HG03469 (cell line): ENCODE results near the gene MARCHF3.
A peak's percentile ranks its signal among the peaks of the same experiment; 100 is the strongest.

Experiments used
- ATAC-seq: cut with Tn5 transposase; IDR thresholded peaks from one replicate; pipeline ENCODE4 v1.9.1; 2021; ENCODE audit warnings: mild to moderate bottlenecking, moderate library complexity, moderate number of reproducible peaks; ENCODE audit not compliant: unreplicated experiment

The MARCHF3 gene

DNA sequence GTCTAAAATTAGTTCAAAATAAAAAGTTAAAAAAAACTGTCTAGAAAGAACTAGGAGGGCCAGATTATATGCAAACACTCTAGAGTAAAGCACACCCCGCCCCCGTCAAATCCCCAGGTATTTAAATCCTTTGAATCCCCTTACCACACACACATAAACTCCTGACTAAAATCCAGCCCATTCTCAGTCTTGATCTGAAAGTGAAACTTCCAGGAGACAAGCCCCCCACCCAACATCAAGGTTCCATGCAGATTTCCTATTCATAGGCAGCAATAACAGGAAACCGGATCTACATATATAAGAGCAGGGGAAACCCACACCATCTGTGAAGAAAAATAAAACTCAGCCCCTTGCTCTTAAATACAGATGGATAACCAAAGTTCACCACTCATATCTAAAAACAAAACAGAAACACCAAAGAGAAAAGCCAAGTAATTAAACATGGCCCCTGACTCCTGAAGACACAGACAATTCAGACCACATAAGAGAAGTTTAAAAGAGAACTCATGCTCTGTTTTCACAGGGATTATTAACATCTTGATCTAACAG is 42.3 kb downstream of the MARCHF3 start:
- peak; percentile 95 for ATAC-seq

DNA sequence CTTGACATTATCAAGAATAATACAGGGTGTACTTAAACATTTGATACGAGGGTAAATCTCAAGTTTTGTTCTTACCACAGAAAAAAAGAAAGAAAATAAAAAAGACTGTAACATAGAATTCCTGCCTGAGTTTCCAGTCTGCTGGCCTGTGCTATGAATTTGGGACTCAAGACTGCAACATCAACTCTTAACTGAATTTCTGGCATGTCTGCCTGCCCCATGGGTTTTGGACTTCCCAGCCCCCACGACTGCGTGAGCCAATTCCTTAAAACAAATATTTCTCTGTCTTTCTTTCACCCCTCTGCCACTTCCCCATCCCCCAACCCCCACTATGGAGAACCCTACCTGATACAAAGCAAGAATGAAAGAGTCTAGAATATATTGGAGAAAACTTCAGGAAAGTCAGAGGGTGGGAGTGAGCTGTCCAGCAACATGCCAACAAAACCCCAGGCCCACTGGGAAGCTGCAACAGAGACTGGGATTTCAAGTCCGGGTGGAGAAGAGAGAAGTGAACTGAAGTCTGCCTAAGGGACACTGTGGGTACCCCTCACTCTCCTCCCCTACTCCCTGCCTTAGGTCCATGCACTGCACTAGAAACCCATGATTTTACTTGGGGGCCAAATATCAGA is 43.0 kb downstream of the MARCHF3 start:
- ATAC-seq = no peak

DNA sequence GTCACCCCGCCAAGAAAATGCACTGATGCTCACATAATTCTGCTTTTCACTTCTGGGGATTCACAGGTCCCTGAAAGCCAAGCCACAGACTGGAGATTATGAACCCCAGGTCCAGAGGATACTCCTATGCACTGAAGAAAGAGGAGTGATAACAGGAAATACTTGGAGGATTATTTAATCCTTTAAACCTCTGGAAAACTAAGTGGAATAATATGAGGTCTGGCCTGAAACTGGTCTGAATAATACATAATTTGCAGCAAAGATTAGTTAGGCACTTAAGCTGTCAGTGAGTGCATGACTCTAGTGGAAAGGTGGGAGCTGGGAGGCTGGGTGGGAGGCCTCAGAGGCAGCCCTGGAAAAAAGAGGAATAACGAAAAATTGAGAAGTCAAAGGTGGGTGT is 45.7 kb downstream of the MARCHF3 start:
- no peak for ATAC-seq

DNA sequence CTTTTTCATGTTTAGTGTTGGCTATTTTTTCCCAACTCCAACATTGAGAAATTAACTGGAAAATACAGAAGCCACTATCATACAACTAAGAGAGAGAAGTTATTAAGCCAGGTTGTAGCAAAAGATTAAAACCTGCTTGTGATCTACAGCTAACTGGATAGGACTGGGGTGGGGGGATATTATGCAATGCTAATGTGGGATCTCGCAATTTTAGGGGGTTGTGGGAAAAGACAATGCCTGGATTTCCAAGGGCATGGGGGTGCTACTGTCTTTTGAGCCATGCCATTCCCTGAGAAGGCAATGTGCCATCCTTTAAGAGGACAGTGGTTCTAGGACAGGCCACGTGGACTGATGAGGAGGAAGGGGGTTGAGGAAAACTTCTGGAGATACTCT is 46.5 kb downstream of the MARCHF3 start:
- no peak for ATAC-seq

DNA sequence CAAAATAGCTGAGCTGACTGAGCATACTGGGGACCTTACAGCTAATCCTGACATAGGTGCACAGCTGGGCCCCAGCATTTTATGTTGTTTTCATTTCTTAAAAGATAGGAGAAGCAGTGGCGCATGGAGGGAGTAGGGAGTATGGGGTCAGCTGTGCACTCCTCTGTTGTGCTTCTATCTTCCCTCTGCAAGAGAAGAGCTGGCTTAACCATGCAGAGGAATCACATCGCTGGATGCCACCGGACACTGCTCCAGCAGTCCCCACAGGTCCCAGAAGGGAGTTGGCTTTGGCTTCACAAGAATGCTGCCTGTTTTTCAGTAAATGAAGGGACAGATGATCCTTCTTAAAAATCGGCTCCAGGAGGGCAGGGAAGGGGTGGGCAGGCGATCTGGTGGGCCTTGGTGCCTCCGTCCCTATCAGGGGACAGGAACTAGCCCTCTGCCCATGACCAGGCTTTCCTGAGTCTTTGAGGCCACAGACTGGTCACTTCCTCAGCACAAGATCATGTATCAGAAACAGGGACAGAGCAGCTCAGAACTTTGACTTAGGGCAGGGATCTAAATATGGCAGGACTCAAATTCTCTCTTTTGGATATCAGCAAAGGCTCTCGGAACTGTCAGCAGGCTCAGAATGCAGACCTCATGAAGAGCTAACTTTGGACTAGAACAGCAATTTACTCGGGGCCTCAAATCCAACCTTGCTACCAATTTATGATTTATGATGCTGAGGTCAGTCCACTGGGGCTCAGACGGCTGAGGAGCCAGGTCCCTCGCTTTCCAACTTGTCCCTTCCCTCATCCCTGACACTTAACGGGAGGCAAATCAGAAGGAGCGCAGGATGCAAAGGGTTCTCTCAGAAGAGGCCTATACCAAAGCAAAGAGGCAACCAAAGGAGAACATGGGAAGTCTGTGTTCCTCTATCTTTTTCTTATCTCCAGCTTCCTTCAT is 47.2 kb downstream of the MARCHF3 start:
- no peak for ATAC-seq

DNA sequence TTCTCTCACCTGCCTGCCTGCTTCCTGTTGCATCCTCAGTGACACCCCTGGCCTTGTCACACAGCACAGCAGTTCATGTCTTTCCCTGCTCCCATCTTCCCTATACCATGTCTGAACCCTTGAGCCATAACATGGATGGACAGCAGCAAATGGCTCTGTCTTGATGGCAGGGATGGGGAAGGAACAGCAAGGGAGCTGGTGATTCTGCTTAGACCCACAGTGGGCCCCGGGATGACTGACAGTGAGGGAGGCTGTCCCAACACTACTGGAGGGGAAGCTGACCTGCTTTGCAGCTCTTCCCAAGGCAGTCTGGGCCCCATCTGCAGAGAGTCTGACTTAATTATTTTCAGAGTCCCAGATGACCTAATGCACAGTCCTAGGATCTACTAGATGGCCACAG is 48.2 kb downstream of the MARCHF3 start:
- no peak for ATAC-seq

DNA sequence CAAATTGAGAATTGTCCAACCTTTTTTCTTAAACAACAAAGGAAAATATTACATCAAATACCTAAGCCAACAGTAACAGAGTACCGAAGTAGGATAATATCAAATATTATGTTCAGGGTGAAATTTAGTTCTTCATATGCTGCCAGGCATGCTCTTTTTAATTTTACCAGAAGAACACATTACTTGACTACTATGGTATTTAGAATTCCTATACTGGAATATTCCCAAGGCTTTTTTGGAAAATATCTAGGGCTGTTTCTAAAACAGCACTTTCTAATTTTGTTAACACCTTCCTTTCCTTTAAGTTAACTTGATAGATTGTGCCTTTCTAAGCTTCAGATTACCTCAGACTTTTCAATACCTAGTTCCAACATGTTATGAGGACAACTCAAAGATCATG is 48.7 kb downstream of the MARCHF3 start:
- no peak for ATAC-seq

DNA sequence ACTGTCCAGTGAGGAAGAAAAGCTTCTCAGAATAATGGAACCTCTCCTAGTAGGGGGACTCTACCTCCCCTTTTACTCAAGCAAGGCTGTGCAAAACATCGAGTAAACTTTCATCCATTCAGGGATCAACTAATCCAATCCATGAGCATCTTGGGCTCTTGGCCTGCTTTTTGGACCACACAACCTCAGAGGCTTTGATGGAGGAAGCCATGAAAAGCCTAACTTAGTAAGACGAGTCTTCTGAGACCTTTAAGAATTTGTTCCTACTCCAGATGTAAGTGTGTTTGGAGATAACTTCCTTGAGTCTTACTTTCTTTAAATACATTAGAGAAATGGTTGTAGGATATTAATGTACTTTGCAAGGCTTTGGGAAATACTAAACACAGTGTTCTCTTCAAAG is 49.1 kb downstream of the MARCHF3 start:
- no peak for ATAC-seq

DNA sequence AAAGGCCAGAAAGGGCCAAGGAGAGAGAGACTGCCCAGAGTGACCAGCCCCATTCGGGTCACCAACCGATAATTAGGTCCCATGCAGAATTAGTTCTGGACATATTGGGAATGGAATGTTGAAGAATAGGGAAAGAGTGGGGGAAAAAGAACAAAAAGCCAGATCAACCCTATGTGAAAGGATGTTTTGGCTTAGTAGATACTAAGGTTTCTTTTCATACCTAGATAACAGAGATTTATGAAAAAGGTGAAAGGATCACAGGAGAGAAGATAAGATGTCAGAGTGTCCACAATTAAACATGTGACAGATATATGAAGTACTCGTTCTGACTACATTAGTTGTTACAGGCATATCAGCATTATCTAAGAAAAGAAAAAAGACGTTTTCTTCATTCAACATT is 52.1 kb downstream of the MARCHF3 start:
- no peak for ATAC-seq

DNA sequence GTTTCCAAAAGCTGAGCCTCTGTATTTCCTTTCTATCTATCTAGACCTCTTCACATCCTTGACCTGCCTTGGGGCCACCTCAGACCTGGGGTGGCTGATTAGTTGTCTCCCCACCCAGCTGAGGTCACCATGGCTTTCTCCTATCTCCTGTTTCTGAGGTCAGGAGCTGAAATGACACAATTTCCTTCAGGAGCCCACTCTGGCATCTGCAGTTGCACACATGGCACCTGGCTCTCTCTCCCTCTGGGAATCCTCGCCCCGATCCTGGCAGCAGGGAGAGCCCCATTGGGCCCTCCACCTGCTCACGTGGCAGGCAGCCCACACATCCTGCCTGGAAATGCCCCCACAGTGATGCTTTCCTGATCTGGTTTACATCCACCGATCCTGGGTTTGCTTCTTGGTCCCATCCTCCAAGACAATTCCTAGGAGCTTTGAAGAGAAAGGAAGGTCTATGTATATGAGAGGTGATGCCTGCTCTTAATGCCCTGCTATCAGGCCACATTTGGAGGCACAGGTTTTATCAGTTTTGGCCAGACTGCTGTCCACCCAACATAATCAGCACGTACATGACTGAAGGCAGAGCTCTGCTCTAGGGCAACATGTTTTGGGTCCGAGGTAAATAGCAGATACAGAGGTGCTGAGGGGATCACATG is 53.7 kb downstream of the MARCHF3 start:
- no peak for ATAC-seq

DNA sequence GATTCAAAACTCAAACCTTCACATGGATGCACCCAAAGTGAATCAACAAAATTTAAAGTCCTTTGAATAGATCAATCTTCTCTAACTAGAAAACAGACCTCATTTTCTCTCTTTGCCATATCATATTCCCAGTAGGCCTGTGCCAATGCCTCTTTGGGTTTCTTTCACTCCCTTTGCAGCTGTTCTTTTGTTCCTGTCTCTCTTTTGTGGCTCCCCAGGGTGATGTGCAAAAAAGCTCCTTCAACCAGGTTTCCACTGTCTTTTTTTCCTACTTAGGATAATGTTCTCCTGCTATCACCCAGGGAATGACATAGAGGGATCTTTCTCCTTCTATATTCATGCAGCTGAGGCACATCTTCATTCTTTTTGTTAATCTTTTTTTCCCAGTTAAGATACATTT is 54.6 kb downstream of the MARCHF3 start:
- no peak for ATAC-seq

DNA sequence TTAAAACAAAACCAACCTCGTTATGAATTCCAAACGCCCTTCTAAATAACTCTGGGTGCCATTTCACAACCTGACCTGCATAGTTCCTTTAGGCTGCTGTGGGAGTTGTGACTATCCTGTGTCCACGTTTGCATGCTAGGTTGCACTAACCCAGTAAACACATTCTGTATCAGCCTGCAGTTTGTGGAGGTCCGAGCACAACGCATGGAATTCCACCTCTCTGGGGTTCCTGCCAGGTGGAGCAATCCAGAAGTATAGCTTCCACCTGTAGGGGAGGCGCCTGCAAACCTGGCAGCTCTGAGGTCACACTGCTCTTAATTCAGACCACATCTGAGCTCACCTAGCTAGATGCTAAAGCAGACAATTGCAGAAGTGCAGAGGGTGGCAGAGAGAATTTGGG is 57.2 kb downstream of the MARCHF3 start:
- no peak for ATAC-seq

DNA sequence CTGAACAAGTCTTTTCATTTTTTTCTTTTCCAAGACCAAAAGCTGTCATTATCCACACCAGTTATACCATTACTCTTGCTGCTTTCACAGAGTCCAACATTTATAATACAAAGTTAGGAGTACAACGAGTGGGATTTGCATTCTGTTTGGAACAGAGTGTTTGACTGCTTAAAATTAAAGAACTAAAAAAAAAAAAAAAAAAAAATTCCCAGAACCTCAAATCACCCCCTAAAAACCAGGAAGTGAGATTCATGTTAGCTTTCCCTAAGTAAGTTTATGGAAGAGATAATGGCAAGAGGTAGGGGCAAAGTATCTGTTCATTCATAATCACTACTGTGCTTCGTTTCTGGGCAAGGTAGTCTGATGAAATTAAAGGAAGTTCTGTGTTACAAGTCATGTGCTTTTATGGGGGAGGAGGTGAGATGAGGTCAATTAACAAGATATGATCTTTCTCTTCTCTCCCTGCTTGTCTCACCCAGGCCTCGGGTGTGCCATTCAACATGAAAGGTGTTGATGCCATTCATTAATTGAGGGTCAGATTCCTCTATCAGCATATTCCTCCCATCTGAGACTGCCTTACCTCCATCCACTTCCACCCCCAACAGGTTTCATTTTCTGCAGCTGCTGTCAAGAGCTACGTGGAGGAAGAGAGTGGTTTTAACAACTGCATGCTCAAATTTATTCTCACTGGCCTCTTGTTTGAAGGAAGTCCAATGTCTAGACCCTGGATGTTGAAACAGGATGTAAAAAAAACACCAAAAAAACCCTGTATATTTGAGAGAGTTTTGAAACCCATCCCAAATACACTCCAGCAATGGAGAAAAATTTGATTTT is 58.1 kb downstream of the MARCHF3 start:
- ATAC-seq = peak; percentile 58

DNA sequence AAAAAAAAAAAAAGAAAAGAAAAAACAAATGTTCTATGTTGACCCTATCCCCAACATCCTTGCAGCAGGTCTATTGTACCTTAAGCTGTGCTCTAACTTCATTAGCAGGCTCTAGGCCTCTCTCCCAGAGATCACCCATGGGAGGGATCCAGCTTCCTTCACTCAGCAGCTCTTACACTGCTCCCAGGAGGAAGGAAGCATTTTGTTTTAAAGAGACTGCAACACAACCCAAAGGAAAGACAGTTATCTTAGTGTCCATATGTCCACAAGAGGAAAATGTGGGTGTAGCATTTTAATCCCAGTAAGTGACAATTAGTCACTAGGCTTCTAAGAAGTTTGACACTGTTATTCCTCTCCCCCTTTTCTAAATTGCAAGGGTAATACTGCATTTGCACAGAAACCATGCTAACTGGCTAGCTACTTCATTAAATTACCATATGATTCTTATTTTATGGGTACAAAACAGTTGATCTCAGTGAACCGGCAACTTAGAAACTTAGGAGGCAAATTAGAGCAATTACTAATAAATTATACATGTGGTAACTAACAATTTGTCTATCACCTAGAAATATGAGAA is 58.8 kb downstream of the MARCHF3 start:
- ATAC-seq = no peak

DNA sequence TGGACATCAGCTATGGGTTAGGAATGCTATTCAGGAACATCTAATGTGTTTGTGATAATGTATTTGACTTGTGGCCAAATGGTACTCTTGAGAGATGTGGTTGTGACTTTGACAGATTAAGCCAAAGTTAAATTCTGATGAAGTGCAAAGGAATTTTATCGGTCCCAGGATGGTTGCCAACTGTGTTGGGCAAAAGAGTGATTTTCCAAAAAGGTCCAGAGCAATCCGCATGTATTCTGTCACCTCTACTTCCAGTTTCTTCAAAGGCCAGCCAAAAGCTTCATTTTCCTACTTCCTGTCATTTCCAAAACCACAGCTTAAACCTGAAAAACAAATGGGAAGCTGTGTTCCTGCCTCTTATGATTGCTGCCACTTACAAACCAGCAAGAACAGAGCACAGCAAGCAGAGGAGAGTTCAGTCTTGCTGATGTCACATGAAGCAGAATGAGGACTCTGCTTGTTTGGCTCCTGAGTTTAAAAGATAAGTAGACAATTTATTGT is 59.8 kb downstream of the MARCHF3 start:
- ATAC-seq = no peak

DNA sequence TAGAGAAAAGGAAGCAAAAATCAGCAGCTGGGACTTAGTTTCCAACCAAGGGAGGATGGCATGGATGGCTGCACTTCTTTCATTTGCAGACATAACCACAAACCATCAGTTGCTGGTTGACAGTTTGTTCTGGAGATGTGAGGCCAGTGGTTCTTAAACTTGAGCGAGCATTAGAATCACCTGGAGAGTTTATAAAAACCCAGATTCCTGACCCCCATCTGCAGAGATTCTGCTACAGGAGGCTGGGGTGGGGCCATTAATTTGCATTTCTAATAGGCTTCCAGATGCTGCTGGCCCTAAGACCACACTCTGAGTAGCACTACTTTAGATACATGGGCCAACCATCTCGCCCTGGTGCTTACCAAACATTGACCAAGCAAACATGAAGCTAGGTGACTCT is 60.8 kb downstream of the MARCHF3 start:
- ATAC-seq = no peak

DNA sequence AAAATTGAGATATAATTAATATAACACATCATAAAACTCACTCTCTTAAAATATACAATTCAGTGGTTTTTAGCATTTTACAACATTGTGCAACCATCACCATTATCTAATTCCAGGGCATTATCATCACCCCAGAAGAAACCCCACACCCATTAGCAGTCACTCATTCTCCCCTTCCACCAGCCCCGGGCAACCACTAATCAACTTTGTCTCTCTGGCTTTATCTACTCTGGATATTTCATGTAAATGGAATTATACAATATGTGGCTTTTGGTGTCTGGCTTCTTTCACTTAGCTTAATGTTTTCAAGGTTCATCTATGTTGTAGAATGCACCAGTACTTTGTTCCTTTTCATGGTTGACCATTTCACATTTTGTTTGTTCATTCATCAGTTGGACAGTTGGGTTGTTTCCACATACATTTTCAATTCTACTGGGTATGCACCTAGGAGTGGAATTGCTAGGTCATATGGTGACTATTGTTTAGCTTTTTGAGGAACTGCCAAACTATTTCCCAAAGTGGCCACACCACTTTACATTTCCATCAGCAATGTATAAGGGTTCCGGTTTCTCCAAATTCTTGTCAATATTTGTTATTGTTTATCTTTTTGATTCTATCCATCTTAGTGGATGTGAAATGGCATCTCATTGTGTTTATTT is 62.4 kb downstream of the MARCHF3 start:
- ATAC-seq = no peak

DNA sequence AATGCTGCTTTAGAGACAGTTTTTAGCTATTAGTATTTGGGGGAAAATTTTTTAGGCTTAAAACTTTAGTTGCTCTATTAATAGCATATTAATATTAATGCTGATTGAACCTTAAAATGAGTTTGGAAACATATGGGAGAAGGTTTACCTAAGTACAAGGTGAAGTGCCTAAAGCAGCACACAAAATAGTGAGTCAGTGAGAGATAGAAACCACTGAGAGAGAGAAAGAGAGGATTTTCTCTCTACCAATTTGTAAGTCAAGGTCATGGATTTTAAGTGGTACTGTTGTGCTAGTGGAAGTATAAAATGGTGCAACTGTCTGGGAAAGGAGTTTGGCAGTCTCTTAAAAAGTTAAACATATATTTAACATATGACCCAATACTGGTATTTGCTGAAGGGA is 64.9 kb downstream of the MARCHF3 start:
- ATAC-seq = no peak

DNA sequence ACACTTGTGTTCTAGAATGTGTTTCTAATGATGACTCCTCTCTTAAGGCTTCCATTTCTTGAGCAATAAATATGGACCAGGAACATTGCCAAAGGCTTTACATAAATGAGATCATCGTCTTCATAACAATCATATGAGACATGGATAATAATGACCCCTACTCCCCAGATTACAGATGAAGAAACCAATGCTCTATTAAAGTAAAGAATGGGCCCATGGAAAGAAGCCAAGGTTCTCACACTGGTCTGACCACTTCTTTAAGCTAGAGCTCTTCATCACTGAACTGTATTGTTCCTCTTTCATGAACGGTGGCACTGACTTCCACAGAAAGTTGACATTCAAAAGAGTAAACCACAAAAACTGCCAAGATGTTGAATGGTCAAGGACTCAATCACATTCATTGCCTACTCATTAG is 65.3 kb downstream of the MARCHF3 start:
- peak; percentile 45 for ATAC-seq
